CD14-positive monocyte (primary cell): Measurements from ENCODE around the gene CSF2. TPM values are rescaled to one million over a fixed set of nuclear protein-coding genes. Genes with fewer than 3 reads are reported as not detected.
A peak's percentile ranks its signal among the peaks of the same experiment; 100 is the strongest.

Source experiments
- DNase-seq, 3 donors: peaks; one replicate each; pipeline ENCODE4 v3.0.0-alpha.2; 2011 to 2022
- H2AFZ ChIP-seq: 2 replicates; pipeline ENCODE4 v1.6.0; 2012; ENCODE audit warnings: mild to moderate bottlenecking, low read depth, low read length, inconsistent platforms; ENCODE audit not compliant: insufficient read depth, poor library complexity, severe bottlenecking
- H3K27ac ChIP-seq, 2 donors: 1 replicate in 1 of 2; 2 replicates in 1 of 2; pipeline ENCODE4 v1.5.1; 2012 to 2013; ENCODE audit warnings: low read length in 2 of 2, control low read depth in 1 of 2, inconsistent platforms in 1 of 2, low read depth in 1 of 2, mild to moderate bottlenecking in 1 of 2
- H3K27me3 ChIP-seq, 2 donors: one replicate each; pipeline versions ENCODE4 v1.6.0 to v1.6.1; 2011 to 2013; ENCODE audit warnings: low read length in 2 of 2; ENCODE audit not compliant: control insufficient read depth in 2 of 2, insufficient read depth in 2 of 2
- H3K36me3 ChIP-seq, 2 donors: replicated peaks in 1 of 2; 1 replicate in 1 of 2; 2 replicates in 1 of 2; pipeline versions ENCODE4 v1.5.1 to v1.6.1; 2012 to 2013; ENCODE audit warnings: low read length in 2 of 2, control low read depth in 1 of 2, inconsistent platforms in 1 of 2, mild to moderate bottlenecking in 1 of 2; ENCODE audit not compliant: insufficient read depth in 2 of 2, control insufficient read depth in 1 of 2
- H3K4me1 ChIP-seq, 2 donors: 1 replicate in 1 of 2; 2 replicates in 1 of 2; pipeline versions ENCODE4 v1.5.1 to v1.6.1; 2012 to 2013; ENCODE audit warnings: low read length in 2 of 2, control low read depth in 1 of 2, inconsistent platforms in 1 of 2, mild to moderate bottlenecking in 1 of 2, moderate library complexity in 1 of 2; ENCODE audit not compliant: insufficient read depth in 2 of 2, control insufficient read depth in 1 of 2
- H3K4me2 ChIP-seq: replicated peaks from 2 replicates; pipeline ENCODE3; 2012; ENCODE audit warnings: low read length, moderate library complexity, mild to moderate bottlenecking; ENCODE audit not compliant: poor library complexity, severe bottlenecking; ENCODE audit errors: extremely low read depth
- H3K4me3 ChIP-seq, 3 experiments: fragments of 200-600 bp in 1 of 3; sonication (generic) in 1 of 3; replicated peaks in 1 of 3; 1 replicate in 2 of 3; 2 replicates in 1 of 3; pipeline ENCODE4 v1.5.1; 2011 to 2013; ENCODE audit warnings: low read length in 3 of 3, mild to moderate bottlenecking in 3 of 3, control low read depth in 2 of 3, low read depth in 2 of 3, inconsistent platforms in 1 of 3, moderate library complexity in 1 of 3
- H3K79me2 ChIP-seq: 2 replicates; pipeline ENCODE4 v1.6.0; 2012; ENCODE audit warnings: mild to moderate bottlenecking, control low read depth, inconsistent platforms, low read length, moderate library complexity; ENCODE audit not compliant: insufficient read depth
- H3K9ac ChIP-seq: 2 replicates; pipeline ENCODE4 v1.6.0; 2017; ENCODE audit warnings: low read length, mild to moderate bottlenecking; ENCODE audit not compliant: insufficient read depth, poor library complexity, severe bottlenecking
- H3K9me3 ChIP-seq, 2 donors: replicated peaks in 1 of 2; 1 replicate in 1 of 2; 2 replicates in 1 of 2; pipeline versions ENCODE4 v1.5.1 to v1.6.1; 2012 to 2013; ENCODE audit warnings: low read length in 2 of 2, control low read depth in 1 of 2; ENCODE audit not compliant: control insufficient read depth in 1 of 2, insufficient read depth in 1 of 2
- H4K20me1 ChIP-seq: 2 replicates; pipeline ENCODE4 v1.6.0; 2012; ENCODE audit warnings: mild to moderate bottlenecking, low read length, control low read depth, moderate library complexity; ENCODE audit not compliant: insufficient read depth
- H3K27ac Mint-ChIP-seq, 7 donors: one replicate each; pipeline ENCODE4 v1.8.0; 2020; ENCODE audit warnings: mild to moderate bottlenecking in 7 of 7, mixed read lengths in 7 of 7, moderate library complexity in 6 of 7, inconsistent platforms in 2 of 7
- H3K27me3 Mint-ChIP-seq, 3 donors: one replicate each; pipeline ENCODE4 v1.8.0; 2021 to 2022; ENCODE audit warnings: low read depth in 3 of 3, mild to moderate bottlenecking in 3 of 3, mixed read lengths in 3 of 3, moderate library complexity in 3 of 3, inconsistent platforms in 1 of 3
- H3K36me3 Mint-ChIP-seq, 2 donors: one replicate each; pipeline ENCODE4 v1.8.0; 2020; ENCODE audit warnings: mixed read lengths in 2 of 2, inconsistent platforms in 1 of 2, mild to moderate bottlenecking in 1 of 2
- H3K4me1 Mint-ChIP-seq: one replicate; pipeline ENCODE4 v1.8.0; 2020; ENCODE audit warnings: mild to moderate bottlenecking, mixed read lengths
- H3K4me3 Mint-ChIP-seq, 2 donors: one replicate each; pipeline ENCODE4 v1.8.0; 2020; ENCODE audit warnings: mild to moderate bottlenecking in 2 of 2, mixed read lengths in 2 of 2, moderate library complexity in 1 of 2
- H3K9me3 Mint-ChIP-seq, 7 donors: one replicate each; pipeline ENCODE4 v1.8.0; 2020 to 2022; ENCODE audit warnings: mixed read lengths in 7 of 7, mild to moderate bottlenecking in 6 of 7, moderate library complexity in 6 of 7, inconsistent platforms in 2 of 7
- CTCF ChIP-seq: fragments of 200-600 bp; IDR thresholded peaks from one replicate; pipeline ENCODE4 v1.8.0; 2022; ENCODE audit warnings: antibody characterized with exemption, mild to moderate bottlenecking
- WGBS: methylation state at CpG from one replicate; pipeline ENCODE4 v1.1.5; 2013; ENCODE audit warnings: missing lambda C conversion rate; ENCODE audit not compliant: insufficient coverage; 5-methylcytosine and 5-hydroxymethylcytosine counted together
- intact Hi-C, 2 donors: fragments of 100-400 bp; cut with micrococcal nuclease; formaldehyde crosslinking; loops; one replicate each; pipeline versions ENCODE4 v1.15.0 to v1.15.1; 2023
- polyA plus RNA-seq, 3 donors: library from polyadenylated mRNA; depleted of rRNA in 1 of 3; unstranded in 2 of 3; stranded (reverse) in 1 of 3; fragments of 300-500 nt in 2 of 3; fragments of >200 nt in 1 of 3; fragmentation: Illumina TruSeq in 2 of 3; gene quantifications; 1 replicate in 2 of 3; 2 replicates in 1 of 3; pipeline ENCODE4 v1.2.3, GENCODE V29; 2012 to 2021

Gene CSF2
- polyA plus RNA-seq, 3 donors = not detected

- intact Hi-C loops = no loop called here
- Histone ChIP-seq H3K4me3 (no peak overlapping the region), H3K4me2 (no peak overlapping the region), H3K27ac (no peak overlapping the region), H3K9ac (no peak overlapping the region), H3K9me3 (no peaks in the 10 kb centered on the region), H3K27me3 (peaks cover 3 to 17% of the 10 kb centered on the region in 2 donors), H3K36me3 (no peaks in the 10 kb centered on the region), H2AFZ (no peak overlapping the region), H4K20me1 (no peaks in the 10 kb centered on the region), H3K4me1 (no peaks in the 10 kb centered on the region), H3K79me2 (no peaks in the 10 kb centered on the region)
- Mint-ChIP-seq H3K27ac (no peak overlapping the region), H3K9me3 (peaks cover 5 to 20% (median 14%) of the 10 kb centered on the region in 7 donors), H3K4me3 (no peak overlapping the region), H3K27me3 (peaks cover 13 to 34% (median 14%) of the 10 kb centered on the region in 3 donors), H3K4me1 (no peaks in the 10 kb centered on the region), H3K36me3 (no peaks in the 10 kb centered on the region)
- TF ChIP-seq CTCF = no peak
- DNase-seq = no peak
- no CpG with 5 or more reads among the region's 2 CpGs for WGBS
Measured at GRCh38 chr5:132037353-132037752, 36.2 kb upstream of the CSF2 start.

DNA sequence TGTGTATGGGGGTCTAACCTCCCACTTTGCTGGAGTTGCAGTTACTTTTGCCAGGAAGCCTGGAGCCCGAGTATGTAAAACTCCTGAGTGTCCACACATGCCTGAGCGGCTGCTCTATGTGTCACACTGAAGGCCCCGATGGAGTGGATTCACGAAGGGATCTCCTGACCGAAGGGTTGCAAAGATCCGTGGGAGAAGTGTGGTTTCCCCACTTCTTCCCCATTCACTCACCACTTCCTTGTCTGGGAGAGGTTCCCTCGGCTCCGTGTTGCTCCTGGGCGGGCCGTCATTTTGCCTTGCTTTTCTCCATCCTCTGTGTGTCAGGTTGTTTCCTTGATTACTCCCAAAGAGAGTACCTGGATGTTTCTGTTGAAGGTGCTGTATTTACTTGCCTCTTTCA, 29.4 kb upstream of the CSF2 start:
- no peaks in the 10 kb centered on the region for H3K79me2 ChIP-seq
- H4K20me1 ChIP-seq = no peaks in the 10 kb centered on the region
- Mint-ChIP-seq H3K4me1 (peaks cover 8% of the 10 kb centered on the region), H3K27me3 (peaks cover 15 to 45% (median 37%) of the 10 kb centered on the region in 3 donors), H3K4me3 (peak overlapping the region in 1 of 2 donors; percentile 29), H3K9me3 (peaks cover 0 to 9% (median 5%) of the 10 kb centered on the region in 7 donors), H3K36me3 (no peaks in the 10 kb centered on the region), H3K27ac (no peak overlapping the region)
- no peak for TF ChIP-seq CTCF
- intact Hi-C loops = no loop called here
- H3K4me2 ChIP-seq = peak overlapping the region; percentile 27
- H3K36me3 ChIP-seq = no peaks in the 10 kb centered on the region
- H3K9me3 ChIP-seq = no peaks in the 10 kb centered on the region
- peak; percentile 36 to 77 (median 43) for DNase-seq
- H3K27me3 ChIP-seq = peaks cover 0 to 32% of the 10 kb centered on the region in 2 donors
- no peak overlapping the region for H2AFZ ChIP-seq
- peaks cover 9% of the 10 kb centered on the region in 2 donors for H3K4me1 ChIP-seq
- no peak overlapping the region for H3K27ac ChIP-seq
- H3K4me3 ChIP-seq = peak overlapping the region in 1 of 3 experiments; percentile 10
- no peak overlapping the region for H3K9ac ChIP-seq
- WGBS = 33% methylated on average over 1 of the region's 10 CpGs
